Fibroblast of lung (primary cell): Measurements from ENCODE around the gene PCK2. TPM values are rescaled to one million over a fixed set of nuclear protein-coding genes. Genes with fewer than 3 reads are reported as not detected.

ENCODE experiments used
- DNase-seq, 2 donors: peaks; one replicate each; pipeline versions ENCODE4 v3.0.0 to v3.0.0-alpha.2; 2010; ENCODE audit warnings: low read depth in 2 of 2
- H2AFZ ChIP-seq: 2 replicates; pipeline ENCODE4 v1.5.1; 2012; ENCODE audit warnings: low read length, control low read depth, inconsistent platforms
- H3K27ac ChIP-seq: 2 replicates; pipeline ENCODE4 v1.5.1; 2011; ENCODE audit warnings: low read length, control low read depth; ENCODE audit not compliant: insufficient read depth
- H3K27me3 ChIP-seq: 2 replicates; pipeline ENCODE4 v1.5.1; 2011; ENCODE audit warnings: mild to moderate bottlenecking, low read length; ENCODE audit not compliant: control insufficient read depth, insufficient read depth
- H3K36me3 ChIP-seq: 2 replicates; pipeline ENCODE4 v1.5.1; 2011; ENCODE audit warnings: low read length; ENCODE audit not compliant: control insufficient read depth, insufficient read depth
- H3K4me1 ChIP-seq: 2 replicates; pipeline ENCODE4 v1.5.1; 2011; ENCODE audit warnings: low read length; ENCODE audit not compliant: control insufficient read depth, insufficient read depth; ENCODE audit errors: extremely low read depth
- H3K4me2 ChIP-seq: 2 replicates; pipeline ENCODE4 v1.5.1; 2011; ENCODE audit warnings: low read length, control low read depth; ENCODE audit not compliant: insufficient read depth; ENCODE audit errors: extremely low read depth
- H3K4me3 ChIP-seq, 4 experiments: fragments of 200-600 bp in 1 of 4; sonication (generic) in 1 of 4; replicated peaks in 1 of 4; 2 replicates each; pipeline ENCODE4 v1.5.1; 2011 to 2016; ENCODE audit warnings: low read length in 4 of 4, low read depth in 3 of 4, mild to moderate bottlenecking in 3 of 4, control low read depth in 2 of 4, inconsistent platforms in 1 of 4, mixed read lengths in 1 of 4; ENCODE audit not compliant: insufficient read depth in 1 of 4; ENCODE audit errors: control extremely low read depth in 1 of 4
- H3K79me2 ChIP-seq: 2 replicates; pipeline ENCODE4 v1.5.1; 2012; ENCODE audit warnings: mild to moderate bottlenecking, low read length, inconsistent platforms; ENCODE audit not compliant: control insufficient read depth, insufficient read depth
- H3K9ac ChIP-seq: 2 replicates; pipeline ENCODE4 v1.5.1; 2011; ENCODE audit warnings: mild to moderate bottlenecking, low read length, control low read depth; ENCODE audit not compliant: insufficient read depth
- H3K9me3 ChIP-seq: 2 replicates; pipeline ENCODE4 v1.5.1; 2012; ENCODE audit warnings: low read depth, low read length; ENCODE audit not compliant: control insufficient read depth, insufficient read depth
- H4K20me1 ChIP-seq: 2 replicates; pipeline ENCODE4 v1.5.1; 2011; ENCODE audit warnings: low read length; ENCODE audit not compliant: control insufficient read depth, insufficient read depth; ENCODE audit errors: extremely low read depth
- CTCF ChIP-seq, 2 donors: IDR thresholded peaks in 1 of 2; conservative IDR thresholded peaks in 1 of 2; 1 replicate in 1 of 2; 2 replicates in 1 of 2; pipeline ENCODE4 v1.5.1; 2011 to 2012; ENCODE audit warnings: low read length in 2 of 2, control low read depth in 1 of 2, inconsistent platforms in 1 of 2, low read depth in 1 of 2, mild to moderate bottlenecking in 1 of 2
- EZH2 ChIP-seq: IDR thresholded peaks from 2 replicates; pipeline ENCODE4 v1.5.1; 2012; ENCODE audit warnings: low read length, control low read depth, mild to moderate bottlenecking; ENCODE audit errors: missing control alignments
- polyA plus RNA-seq, 2 donors: library from polyadenylated mRNA; depleted of rRNA in 1 of 2; stranded (reverse) in 1 of 2; unstranded in 1 of 2; fragments of >200 nt; gene quantifications; 2 replicates each; pipeline ENCODE4 v1.2.1, GENCODE V29; 2011 to 2012; ENCODE audit warnings: missing spikeins in 1 of 2
- total RNA-seq: library from RNA; depleted of rRNA; stranded (reverse); fragments of >200 nt; gene quantifications from 2 replicates; pipeline ENCODE4 v1.2.1, GENCODE V29; 2014

PCK2 gene
- total and polyA plus RNA-seq, 2 donors (not counting 1 experiment from before 2014, with no cell fraction given): 15.9 to 71.3 TPM

DNA sequence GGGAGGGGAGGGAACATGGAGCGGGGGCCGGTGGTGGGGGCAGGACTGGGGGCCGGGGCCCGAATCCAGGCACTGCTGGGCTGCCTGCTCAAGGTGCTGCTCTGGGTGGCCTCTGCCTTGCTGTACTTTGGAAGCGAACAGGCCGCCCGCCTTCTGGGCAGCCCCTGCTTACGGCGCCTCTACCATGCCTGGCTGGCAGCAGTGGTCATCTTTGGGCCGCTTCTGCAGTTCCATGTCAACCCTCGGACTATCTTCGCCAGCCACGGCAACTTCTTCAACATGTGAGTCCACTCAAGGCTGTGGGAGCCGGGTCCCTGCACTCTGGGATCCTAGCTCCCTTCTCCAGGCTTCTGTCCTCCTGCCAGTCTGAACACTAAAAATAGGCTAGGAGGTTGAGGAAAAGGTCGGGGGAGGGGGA is 37.4 kb downstream of the PCK2 start:
- Histone ChIP-seq H3K9me3 (no peaks in the 10 kb centered on the region), H3K4me2 (no peak overlapping the region), H3K79me2 (peaks cover 4% of the 10 kb centered on the region), H3K9ac (no peak overlapping the region), H2AFZ (no peak overlapping the region), H3K4me1 (no peaks in the 10 kb centered on the region), H3K27ac (no peak overlapping the region), H4K20me1 (no peaks in the 10 kb centered on the region), H3K27me3 (no peaks in the 10 kb centered on the region), H3K4me3 (no peak overlapping the region), H3K36me3 (no peaks in the 10 kb centered on the region)
- TF ChIP-seq CTCF (conservative IDR thresholded peaks at IDR 0.05 in 1 of 2, IDR thresholded peaks at IDR 0.05 in 1 of 2; ENCODE audit: low read depth in 1 of 2, low read length in 2 of 2) (no peak), EZH2 (no peak)
- DNase-seq: no peak

DNA sequence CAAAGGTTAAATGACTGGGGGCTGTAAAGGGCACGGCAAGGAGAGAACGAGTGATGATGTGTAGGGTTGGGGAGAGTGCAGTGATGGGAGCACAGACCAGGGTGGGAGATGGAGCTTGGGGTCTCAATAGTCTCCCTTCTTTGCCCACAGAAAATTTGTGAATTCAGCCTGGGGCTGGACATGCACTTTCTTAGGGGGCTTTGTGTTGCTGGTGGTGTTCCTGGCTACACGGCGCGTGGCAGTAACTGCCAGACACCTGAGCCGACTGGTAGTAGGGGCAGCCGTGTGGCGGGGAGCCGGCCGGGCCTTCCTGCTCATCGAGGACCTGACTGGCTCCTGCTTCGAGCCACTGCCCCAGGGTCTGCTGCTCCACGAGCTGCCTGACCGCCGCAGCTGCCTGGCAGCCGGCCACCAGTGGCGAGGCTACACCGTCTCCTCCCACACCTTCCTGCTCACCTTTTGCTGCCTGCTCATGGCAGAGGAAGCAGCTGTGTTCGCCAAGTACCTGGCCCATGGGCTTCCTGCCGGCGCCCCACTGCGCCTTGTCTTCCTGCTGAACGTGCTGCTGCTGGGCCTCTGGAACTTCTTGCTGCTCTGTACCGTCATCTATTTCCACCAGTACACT is 38.1 kb downstream of the PCK2 start:
- Histone ChIP-seq H2AFZ (no peak overlapping the region), H3K4me2 (no peak overlapping the region), H3K9me3 (no peaks in the 10 kb centered on the region), H3K27ac (no peak overlapping the region), H3K79me2 (peaks cover 8% of the 10 kb centered on the region), H3K27me3 (no peaks in the 10 kb centered on the region), H3K4me3 (no peak overlapping the region), H4K20me1 (no peaks in the 10 kb centered on the region), H3K36me3 (no peaks in the 10 kb centered on the region), H3K4me1 (peaks cover 4% of the 10 kb centered on the region), H3K9ac (no peak overlapping the region)
- no peak for DNase-seq
- no peak for TF ChIP-seq EZH2
- TF ChIP-seq CTCF (conservative IDR thresholded peaks at IDR 0.05 in 1 of 2, IDR thresholded peaks at IDR 0.05 in 1 of 2; ENCODE audit: low read depth in 1 of 2, low read length in 2 of 2): no peak

GRCh38 chr14:24132976-24133375 is 38.9 kb downstream of the PCK2 start:
- H2AFZ ChIP-seq: no peak overlapping the region
- DNase-seq: no peak
- H3K27me3 ChIP-seq: no peaks in the 10 kb centered on the region
- H3K4me2 ChIP-seq: no peak overlapping the region
- TF ChIP-seq CTCF (conservative IDR thresholded peaks at IDR 0.05 in 1 of 2, IDR thresholded peaks at IDR 0.05 in 1 of 2; ENCODE audit: low read depth in 1 of 2, low read length in 2 of 2): no peak
- TF ChIP-seq EZH2: no peak
- no peak overlapping the region for H3K27ac ChIP-seq
- H3K4me3 ChIP-seq: no peak overlapping the region
- H3K4me1 ChIP-seq: peaks cover 6% of the 10 kb centered on the region
- no peaks in the 10 kb centered on the region for H4K20me1 ChIP-seq
- no peaks in the 10 kb centered on the region for H3K9me3 ChIP-seq
- H3K9ac ChIP-seq: no peak overlapping the region
- peaks cover 10% of the 10 kb centered on the region for H3K79me2 ChIP-seq
- H3K36me3 ChIP-seq: peaks cover 3% of the 10 kb centered on the region
